Stimulated activated CD4-positive, alpha-beta T cell treated with anti-CD3 and anti-CD28 coated beads, Interleukin-4, amount 100 ng/mL, for 4 hours (primary cell): ENCODE data around the gene KRTAP3-3.
"Not testable (repeated sequence)": the region's sequence is repeated elsewhere in the genome, so short reads cannot be mapped to it uniquely, and the experiment has no call there.

ENCODE experiments used
- DNase-seq, 2 experiments: peaks; one replicate each; pipeline ENCODE4 v3.0.0-alpha.2; 2020

The KRTAP3-3 gene

DNA sequence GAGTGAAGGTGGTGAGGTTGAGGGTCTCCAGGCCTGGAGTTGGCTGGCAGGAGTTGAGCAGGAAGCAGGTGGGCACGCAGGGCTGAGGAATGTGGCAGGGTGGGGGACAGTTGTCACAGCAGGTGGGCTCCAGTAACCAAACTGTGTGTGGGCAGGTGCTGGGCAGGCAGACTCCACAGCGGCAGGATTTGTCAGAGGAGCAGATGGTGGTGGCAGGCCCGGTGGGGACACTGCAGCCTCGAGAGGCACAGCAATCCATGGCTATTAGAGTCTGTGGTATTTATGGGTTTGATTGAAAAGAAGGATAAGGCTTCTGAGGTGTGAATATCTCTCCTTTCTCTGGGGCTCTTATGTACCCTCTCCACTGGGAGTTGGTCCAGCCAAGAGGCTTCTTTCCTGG, at the start of gene KRTAP3-3:
TSS of gene KRTAP3-3 (minus strand) at position 326 of the 400 bp plus-strand sequence. CDS start at position 259, 67 bp downstream.
- no peak for DNase-seq

GRCh38 chr17:41042953-41043352, 49.0 kb upstream of the KRTAP3-3 start:
- no peak for DNase-seq

DNA sequence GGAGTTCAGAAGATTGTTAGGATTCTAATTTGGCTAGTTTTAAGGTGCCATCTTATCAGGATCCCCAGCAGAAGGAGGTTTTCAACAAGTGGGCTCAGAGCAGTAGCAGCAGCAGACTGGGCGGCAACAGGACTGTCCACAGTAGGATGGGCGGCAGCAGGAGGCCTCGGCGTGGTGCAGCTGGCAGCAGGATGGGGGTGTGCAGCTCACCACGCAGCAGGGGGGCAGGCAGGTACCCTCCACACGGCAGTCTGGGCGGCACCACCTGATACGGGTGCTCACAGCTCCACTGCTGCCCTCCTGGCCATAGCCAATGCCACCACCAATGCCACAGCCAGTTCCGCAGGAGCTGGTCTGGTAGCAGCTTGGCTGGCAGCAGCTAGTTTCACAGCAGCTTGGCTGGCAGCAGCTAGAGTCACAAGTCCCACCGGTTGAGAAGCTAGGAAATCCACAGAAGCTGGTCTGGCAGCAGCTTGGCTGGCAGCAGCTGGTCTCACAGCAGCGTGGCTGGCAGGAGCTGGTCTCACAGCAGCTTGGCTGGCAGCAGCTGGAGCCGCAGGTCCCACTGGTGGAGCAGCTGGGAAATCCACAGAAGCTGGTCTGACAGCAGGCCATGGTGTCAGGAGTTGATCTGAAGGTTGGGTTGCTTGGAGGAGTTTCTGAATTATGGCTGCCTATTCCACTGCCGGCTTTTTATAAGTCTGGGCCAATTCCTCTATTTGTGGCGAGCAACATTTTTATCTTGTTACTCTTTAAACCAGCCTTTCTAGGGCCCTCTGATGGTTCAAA, 47.0 kb upstream of the KRTAP3-3 start, which contains the start of gene KRTAP1-1:
TSS of gene KRTAP1-1 (minus strand) at position 668 of the 789 bp plus-strand sequence. CDS start at position 615, 53 bp downstream.
- DNase-seq, result not testable (repeated sequence)

- DNase-seq, result no peak
These were observed 43.9 kb upstream of the KRTAP3-3 start for GRCh38 chr17:41037853-41038350.

DNA sequence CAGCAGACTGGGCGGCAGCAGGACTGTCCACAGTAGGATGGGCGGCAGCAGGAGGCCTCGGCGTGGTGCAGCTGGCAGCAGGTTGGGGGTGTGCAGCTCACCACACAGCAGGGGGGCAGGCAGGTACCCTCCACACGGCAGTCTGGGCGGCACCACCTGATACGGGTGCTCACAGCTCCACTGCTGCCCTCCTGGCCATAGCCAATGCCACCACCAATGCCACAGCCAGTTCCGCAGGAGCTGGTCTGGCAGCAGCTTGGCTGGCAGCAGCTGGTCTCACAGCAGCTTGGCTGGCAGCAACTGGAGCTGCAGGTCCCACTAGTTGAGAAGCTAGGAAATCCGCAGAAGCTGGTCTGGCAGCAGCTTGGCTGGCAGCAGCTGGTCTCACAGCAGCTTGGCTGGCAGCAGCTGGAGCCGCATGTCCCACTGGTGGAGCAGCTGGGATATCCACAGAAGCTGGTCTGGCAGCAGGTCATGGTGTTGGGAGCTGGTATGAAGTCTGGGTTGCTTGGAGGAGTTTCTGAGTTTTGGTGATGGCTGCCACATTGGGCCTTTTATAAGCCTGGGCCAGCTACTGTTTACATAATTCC, 40.5 kb upstream of the KRTAP3-3 start, which contains the start of gene KRTAP1-3:
TSS of gene KRTAP1-3 (minus strand) at position 529 of the 590 bp plus-strand sequence. CDS start at position 476, 53 bp downstream.
- not testable (repeated sequence) for DNase-seq

DNA sequence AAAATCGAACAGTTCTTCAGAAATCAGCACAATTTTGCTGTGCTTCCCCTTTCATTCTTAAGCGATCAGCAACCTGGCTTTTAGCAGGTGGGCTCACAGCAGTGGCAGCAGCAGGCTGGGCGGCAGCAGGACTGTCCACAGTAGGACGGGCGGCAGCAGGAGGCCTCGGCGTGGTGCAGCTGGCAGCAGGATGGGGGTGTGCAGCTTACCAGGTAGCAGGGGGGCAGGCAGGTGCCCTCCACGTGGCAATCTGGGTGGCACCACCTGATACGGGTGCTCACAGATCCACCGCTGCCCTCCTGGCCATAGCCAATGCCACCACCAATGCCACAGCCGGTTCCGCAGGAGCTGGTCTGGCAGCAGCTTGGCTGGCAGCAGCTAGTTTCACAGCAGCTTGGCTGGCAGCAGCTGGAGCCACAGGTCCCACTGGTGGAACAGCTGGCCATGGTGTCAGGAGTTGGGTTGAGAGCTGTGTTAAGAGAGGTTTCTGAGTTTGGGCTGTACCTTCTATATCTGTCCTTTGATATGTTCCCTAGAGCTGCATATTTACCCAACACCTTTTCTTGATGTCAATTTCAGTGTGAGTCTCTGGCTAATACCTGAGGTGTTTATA, 35.8 kb upstream of the KRTAP3-3 start, which contains the start of gene KRTAP1-4:
TSS of gene KRTAP1-4 (minus strand) at position 563 of the 613 bp plus-strand sequence. CDS start at position 446, 117 bp downstream.
- no peak for DNase-seq

GRCh38 chr17:41026715-41027471, 32.9 kb upstream of the KRTAP3-3 start, which contains the start of gene KRTAP1-5:
Gene KRTAP1-5 (minus strand): TSS chr17:41027208. CDS start chr17:41027155, 53 bp downstream.
- no peak for DNase-seq

DNA sequence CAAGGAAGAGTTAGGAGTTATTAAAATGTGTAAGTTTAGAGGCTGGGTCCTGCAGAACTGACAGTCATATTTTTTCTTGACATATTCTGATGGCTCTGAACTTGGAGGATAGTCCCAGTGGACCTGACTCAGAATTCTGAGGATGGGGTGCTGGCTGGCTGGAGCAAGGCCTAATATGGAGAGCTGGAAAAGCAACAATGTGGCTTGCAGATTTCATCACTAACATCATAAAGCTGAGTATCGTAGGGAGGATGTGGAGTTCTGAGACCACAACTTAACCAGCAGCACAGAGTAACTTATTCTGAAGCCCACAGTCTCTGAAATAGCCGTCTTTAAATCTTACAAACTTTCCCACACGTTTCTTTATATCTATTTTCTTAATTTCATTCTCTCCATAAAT, 30.7 kb upstream of the KRTAP3-3 start:
- DNase-seq, result no peak

DNA sequence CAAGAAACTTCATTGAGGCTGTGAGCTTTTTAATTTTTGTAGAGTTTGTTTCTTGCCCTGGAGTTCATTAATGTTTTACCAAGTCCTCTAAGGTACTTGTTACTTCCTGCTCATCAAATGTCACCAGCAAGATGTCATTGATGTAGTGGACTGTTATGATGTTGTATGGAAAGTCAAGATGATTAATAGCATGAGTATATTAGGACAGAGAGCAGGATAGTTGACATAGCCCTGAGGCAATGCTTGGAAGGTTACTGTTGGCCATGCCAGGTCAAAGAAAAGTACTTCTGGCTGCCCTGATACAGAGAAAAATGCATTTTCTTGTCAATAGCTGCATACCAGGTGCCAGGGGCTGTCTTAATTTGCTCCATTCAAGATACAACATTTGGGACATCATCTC, 26.4 kb upstream of the KRTAP3-3 start:
- DNase-seq, result no peak

DNA sequence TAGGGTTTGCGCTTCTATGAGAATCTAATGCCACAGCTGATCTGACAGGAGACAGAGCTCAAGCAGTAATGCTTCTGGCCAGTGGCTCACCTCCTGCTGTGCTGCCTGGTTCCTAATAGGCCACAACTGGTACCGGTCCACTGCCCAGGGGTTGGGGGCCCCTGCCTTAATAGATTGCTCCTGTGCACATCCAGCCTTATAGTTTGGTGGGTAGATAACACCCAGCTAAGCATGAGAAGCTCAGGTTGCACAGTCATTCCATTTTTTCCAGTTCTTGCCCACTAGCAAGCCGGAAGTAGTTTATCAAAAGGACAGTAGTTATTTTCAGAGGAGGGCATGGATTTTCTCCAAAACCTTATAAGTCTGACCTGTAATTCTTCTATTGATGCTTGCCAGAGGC, 25.5 kb upstream of the KRTAP3-3 start:
- no peak for DNase-seq

DNA sequence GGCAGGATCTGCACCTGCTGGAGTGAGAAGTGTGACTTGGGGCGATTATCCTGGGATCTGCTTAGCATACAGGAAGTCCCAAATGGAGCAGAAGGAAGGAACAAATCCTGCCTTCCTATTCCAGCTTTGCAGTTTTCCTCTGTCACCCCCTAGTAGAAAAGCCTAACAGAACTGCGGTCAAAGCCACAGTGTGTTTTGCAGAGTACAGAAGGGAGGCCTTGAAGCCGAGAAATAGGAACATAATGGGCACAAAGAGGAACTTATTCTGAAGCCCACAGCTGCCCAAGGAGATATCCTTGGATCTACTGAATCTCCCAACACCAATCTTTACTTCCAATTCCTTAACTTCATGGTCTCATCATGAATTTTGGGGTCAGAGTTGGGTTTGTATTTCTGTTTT, 24.6 kb upstream of the KRTAP3-3 start:
- DNase-seq, result no peak

- no peak for DNase-seq
These were observed 22.7 kb upstream of the KRTAP3-3 start for GRCh38 chr17:41016578-41017215.

DNA sequence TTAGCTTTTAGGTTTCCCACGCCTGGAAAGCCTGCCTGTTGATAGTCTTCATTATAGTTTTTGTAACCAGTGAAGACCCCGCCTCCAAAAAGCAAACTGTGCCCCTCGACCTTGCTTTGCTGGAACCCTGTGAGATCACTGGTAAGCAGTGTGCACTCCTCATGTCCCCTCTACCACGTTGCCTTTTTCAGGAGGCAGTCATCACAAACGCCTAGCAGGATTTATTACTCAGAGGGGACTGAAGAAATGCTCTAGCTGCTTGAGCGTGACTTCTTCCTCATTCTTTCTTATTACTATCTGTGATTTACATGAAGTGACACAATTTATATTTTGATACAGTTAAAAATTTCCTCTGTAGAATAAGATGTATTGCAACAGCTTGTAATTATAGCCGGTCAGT, 21.5 kb upstream of the KRTAP3-3 start:
- DNase-seq, result no peak

GRCh38 chr17:41013606-41014005, 19.6 kb upstream of the KRTAP3-3 start:
- no peak for DNase-seq

GRCh38 chr17:41013181-41013580, 19.2 kb upstream of the KRTAP3-3 start:
- DNase-seq, result no peak

GRCh38 chr17:41012326-41013120, 18.6 kb upstream of the KRTAP3-3 start:
- DNase-seq, result no peak

- no peak for DNase-seq
These were observed 16.5 kb upstream of the KRTAP3-3 start for GRCh38 chr17:41010441-41010840.

DNA sequence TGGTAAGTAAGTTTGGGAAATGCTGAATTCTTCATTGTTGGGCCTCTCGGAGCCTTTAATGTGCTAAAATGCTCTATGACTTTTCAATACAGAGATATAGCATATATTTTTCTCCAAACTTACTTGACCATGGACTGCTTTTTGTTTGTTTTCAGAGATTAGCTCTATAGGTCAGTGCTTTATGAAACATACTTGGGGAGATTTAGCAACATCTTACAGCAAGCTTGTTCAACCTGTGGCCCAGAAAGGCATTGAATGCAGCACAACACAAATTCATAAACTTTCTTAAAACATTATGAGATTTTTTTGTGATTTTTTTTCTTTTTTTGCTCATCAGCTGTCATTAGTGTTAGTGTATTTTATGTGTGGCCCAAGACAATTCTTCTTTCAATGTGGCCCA, 16.0 kb upstream of the KRTAP3-3 start:
- DNase-seq, result no peak

GRCh38 chr17:41009301-41009760, 15.4 kb upstream of the KRTAP3-3 start:
- no peak for DNase-seq

DNA sequence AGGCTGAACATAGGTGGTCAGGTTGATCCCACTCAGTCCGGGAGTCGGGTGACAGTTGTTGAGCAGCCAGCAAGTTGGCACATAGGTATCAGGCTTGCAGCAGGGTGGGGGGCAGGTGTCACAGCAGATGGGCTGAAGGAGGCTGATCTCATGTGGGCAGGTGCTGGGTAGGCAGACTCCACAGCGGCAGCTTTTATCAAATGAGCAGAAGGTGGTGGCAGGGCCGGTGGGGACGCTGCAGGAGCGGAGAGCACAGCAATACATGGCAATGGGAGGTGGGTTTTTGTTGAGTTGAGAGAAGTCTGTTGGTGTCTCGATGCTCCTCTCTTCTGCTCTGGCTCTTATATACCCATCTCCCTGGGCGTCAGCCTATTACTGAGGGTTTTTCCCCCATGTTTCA, 14.8 kb upstream of the KRTAP3-3 start, which contains the start of gene KRTAP3-1:
TSS of gene KRTAP3-1 (minus strand) at position 318 of the 400 bp plus-strand sequence. CDS start at position 264, 54 bp downstream.
- DNase-seq, result no peak

GRCh38 chr17:41004397-41004796, 10.4 kb upstream of the KRTAP3-3 start:
- no peak for DNase-seq
